Esophagus squamous epithelium (tissue), 4 donors: ENCODE measurements around the gene KLHL29.

Source experiments
- CTCF ChIP-seq, 6 experiments: fragments of 450-650 bp in 4 of 6; fragments of 200-600 bp in 2 of 6; sonication (generic) in 2 of 6; IDR thresholded peaks; one replicate each; pipeline ENCODE4 v1.5.1; 2016 to 2019; ENCODE audit warnings: antibody characterized with exemption in 6 of 6, mild to moderate bottlenecking in 4 of 6, moderate library complexity in 4 of 6
- POLR2A ChIP-seq, 4 donors: fragments of 450-650 bp; IDR thresholded peaks; one replicate each; pipeline ENCODE4 v1.6.1; 2017; ENCODE audit warnings: antibody characterized with exemption in 4 of 4, mild to moderate bottlenecking in 4 of 4, moderate library complexity in 3 of 4

- no peak for TF ChIP-seq CTCF (IDR thresholded peaks at IDR 0.05)
- TF ChIP-seq POLR2A (IDR thresholded peaks at IDR 0.05) = no peak
Observed at GRCh38 chr2:23482188-23482587, 97.2 kb downstream of the KLHL29 start.
